Chondrocyte (in vitro differentiated cells): ENCODE data around the gene GLS. TPM values are rescaled to one million over a fixed set of nuclear protein-coding genes. Genes with fewer than 3 reads are reported as not detected.
A peak's percentile ranks its signal among the peaks of the same experiment; 100 is the strongest.

ENCODE experiments used
- DNase-seq: peaks from one replicate; pipeline ENCODE4 v3.0.0; 2021; ENCODE audit warnings: mixed read lengths, low spot score
- H3K27ac Mint-ChIP-seq: one replicate; pipeline ENCODE4 v1.8.0; 2021; ENCODE audit warnings: mild to moderate bottlenecking, moderate library complexity, mixed read lengths; ENCODE audit not compliant: unreplicated experiment
- H3K27me3 Mint-ChIP-seq: 2 replicates; pipeline ENCODE4 v1.8.0; 2021; ENCODE audit warnings: low read depth, mixed read lengths
- H3K36me3 Mint-ChIP-seq: 2 replicates; pipeline ENCODE4 v1.8.0; 2021; ENCODE audit warnings: low read depth, mixed read lengths
- H3K4me1 Mint-ChIP-seq: 2 replicates; pipeline ENCODE4 v1.8.0; 2021; ENCODE audit warnings: low read depth, mild to moderate bottlenecking, mixed read lengths
- H3K4me3 Mint-ChIP-seq: one replicate; pipeline ENCODE4 v1.8.0; 2021; ENCODE audit warnings: mild to moderate bottlenecking, moderate library complexity, mixed read lengths; ENCODE audit not compliant: unreplicated experiment
- H3K9me3 Mint-ChIP-seq: 2 replicates; pipeline ENCODE4 v1.8.0; 2021; ENCODE audit warnings: low read depth, mixed read lengths
- total RNA-seq: library from RNA; stranded (reverse); gene quantifications from 3 replicates; pipeline ENCODE4 v1.2.1, GENCODE V29; 2021
- TF ChIP-seq, protein P1 (sequence below): fragments of 200-600 bp; sonication (generic); IDR thresholded peaks from 2 replicates; pipeline ENCODE4 v1.5.0; 2021; ENCODE audit warnings: antibody characterized with exemption, mild to moderate bottlenecking, moderate library complexity

The GLS gene
- total RNA-seq, 1 donor from 2014 or later = 234 TPM

DNA sequence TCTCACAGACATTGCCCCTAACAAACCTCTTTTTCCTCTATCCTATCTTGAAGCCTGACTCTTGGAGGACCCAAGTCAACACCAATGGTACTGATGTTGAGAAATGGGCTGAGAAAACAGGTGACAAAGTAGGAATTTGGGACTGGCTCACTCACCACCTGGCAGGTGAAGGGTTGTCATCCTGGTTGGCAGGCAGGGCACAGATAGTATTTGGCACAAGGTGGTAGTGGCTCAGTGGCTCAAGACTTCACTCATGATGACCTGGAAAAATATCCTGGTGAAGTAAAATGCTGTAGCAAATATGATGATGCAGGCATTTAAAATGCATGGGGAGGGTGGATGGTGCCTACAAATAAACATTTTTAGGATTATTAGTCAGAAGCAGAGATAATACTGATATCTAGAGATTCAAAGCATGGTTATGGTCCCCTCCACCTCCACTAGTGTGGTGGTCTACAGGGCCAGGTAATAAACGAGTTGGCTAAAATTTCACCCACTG, 38.0 kb upstream of the GLS start:
- TF ChIP-seq, protein P1, sequence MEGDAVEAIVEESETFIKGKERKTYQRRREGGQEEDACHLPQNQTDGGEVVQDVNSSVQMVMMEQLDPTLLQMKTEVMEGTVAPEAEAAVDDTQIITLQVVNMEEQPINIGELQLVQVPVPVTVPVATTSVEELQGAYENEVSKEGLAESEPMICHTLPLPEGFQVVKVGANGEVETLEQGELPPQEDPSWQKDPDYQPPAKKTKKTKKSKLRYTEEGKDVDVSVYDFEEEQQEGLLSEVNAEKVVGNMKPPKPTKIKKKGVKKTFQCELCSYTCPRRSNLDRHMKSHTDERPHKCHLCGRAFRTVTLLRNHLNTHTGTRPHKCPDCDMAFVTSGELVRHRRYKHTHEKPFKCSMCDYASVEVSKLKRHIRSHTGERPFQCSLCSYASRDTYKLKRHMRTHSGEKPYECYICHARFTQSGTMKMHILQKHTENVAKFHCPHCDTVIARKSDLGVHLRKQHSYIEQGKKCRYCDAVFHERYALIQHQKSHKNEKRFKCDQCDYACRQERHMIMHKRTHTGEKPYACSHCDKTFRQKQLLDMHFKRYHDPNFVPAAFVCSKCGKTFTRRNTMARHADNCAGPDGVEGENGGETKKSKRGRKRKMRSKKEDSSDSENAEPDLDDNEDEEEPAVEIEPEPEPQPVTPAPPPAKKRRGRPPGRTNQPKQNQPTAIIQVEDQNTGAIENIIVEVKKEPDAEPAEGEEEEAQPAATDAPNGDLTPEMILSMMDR = no peak
- Mint-ChIP-seq H3K27me3 (no peaks in the 10 kb centered on the region), H3K4me3 (no peak overlapping the region), H3K27ac (peak overlapping the region; percentile 86), H3K9me3 (no peaks in the 10 kb centered on the region), H3K36me3 (no peaks in the 10 kb centered on the region), H3K4me1 (peaks cover 61% of the 10 kb centered on the region)
- DNase-seq = no peak

DNA sequence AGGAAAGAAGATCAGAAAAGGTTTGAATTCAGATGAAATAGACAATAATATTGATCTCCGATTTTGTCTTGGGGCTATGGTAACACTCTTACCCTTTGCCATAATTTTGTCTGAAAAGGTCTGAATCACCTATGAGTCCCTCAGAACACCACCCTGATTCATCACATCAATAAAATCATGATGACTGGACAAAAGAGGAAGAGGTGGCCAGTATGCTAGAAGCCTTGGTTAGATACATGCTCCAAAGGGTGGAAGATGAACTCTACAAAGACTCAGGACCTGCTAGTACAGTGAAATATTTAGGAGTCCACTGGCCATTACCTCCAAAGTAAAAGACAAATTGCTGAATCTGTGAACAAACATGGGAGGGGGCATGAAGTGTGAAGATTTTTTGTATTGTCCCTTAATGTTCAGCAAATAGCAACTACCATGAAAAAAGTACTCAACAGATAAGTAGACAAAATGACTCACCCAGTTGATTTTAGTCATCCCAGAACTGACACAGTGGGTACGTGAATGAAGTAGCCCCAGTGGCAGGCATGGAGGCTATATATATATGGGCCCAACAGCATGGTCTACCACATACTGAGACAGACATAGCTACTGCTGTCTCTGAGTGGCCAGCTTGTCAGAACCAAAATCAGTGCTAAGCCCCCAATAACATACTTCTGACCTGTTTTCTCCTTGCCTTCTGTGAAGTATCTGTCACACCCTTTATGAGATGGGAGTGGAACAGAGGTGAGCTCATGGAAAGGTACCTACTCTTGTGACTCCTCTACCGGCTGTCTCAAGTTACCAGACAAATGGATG, 36.5 kb upstream of the GLS start:
- Mint-ChIP-seq H3K4me3 (no peak overlapping the region), H3K9me3 (no peaks in the 10 kb centered on the region), H3K4me1 (peaks cover 54% of the 10 kb centered on the region), H3K27me3 (no peaks in the 10 kb centered on the region), H3K27ac (peak overlapping the region; percentile 81), H3K36me3 (no peaks in the 10 kb centered on the region)
- no peak for DNase-seq
- TF ChIP-seq, protein P1 = no peak

DNA sequence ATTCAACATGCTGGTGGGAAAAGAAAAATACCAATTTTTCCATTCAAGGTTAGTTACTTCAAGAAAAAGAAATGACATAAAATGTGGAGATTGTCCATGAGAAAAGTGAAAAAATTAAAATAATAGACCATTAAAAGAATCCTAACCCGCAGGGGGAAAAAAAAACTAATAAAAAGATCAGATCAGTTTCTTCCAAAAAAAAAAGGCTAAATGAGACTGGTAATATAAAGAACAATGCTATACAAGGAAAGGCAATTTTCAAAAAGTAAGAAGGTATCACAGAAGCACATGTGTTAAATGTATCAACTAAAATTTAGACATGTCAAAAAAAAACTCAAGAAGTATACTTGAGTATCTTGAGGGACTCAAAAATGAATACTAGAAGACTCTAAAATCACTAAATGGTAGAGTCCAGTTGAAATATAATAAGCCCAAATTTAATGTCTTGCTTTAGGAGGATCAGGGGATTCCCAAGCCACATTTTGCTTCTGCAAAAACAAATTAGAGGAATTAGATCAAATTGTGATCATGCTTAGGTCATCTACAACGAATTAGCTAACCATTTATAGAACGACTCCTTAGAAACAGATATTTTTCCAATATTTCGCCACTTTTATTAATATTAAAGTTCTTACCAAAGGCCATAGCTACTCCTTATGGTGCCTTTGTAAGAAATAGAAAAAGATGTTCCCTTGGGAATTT, 35.8 kb upstream of the GLS start:
- Mint-ChIP-seq H3K4me3 (no peak overlapping the region), H3K27ac (peak overlapping the region; percentile 81), H3K9me3 (no peaks in the 10 kb centered on the region), H3K4me1 (peaks cover 57% of the 10 kb centered on the region), H3K27me3 (no peaks in the 10 kb centered on the region), H3K36me3 (no peaks in the 10 kb centered on the region)
- TF ChIP-seq, protein P1 = no peak
- no peak for DNase-seq

DNA sequence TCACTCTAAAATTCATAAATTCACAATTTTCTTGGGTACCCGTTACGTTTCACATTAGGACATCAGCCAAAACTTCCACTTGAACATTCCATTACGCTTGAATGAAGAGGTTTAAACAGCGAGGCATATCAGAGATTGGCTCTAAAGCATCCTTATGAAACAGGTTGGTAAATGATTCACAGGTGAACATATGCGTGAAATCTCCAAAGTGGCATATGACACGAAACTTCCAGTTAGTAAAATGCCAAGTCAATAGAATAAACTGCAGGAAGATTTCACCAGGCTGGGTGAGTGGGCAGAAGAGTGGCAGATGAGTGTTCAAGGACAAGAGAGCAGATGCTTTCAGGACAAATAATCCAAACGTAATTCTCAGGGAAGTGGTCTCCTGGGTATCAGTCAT, 33.9 kb upstream of the GLS start:
- H3K9me3 Mint-ChIP-seq = no peaks in the 10 kb centered on the region
- H3K36me3 Mint-ChIP-seq = no peaks in the 10 kb centered on the region
- H3K4me1 Mint-ChIP-seq = peaks cover 45% of the 10 kb centered on the region
- DNase-seq = no peak
- TF ChIP-seq, protein P1 = no peak
- H3K27me3 Mint-ChIP-seq = no peaks in the 10 kb centered on the region
- no peak overlapping the region for H3K4me3 Mint-ChIP-seq
- H3K27ac Mint-ChIP-seq = no peak overlapping the region

DNA sequence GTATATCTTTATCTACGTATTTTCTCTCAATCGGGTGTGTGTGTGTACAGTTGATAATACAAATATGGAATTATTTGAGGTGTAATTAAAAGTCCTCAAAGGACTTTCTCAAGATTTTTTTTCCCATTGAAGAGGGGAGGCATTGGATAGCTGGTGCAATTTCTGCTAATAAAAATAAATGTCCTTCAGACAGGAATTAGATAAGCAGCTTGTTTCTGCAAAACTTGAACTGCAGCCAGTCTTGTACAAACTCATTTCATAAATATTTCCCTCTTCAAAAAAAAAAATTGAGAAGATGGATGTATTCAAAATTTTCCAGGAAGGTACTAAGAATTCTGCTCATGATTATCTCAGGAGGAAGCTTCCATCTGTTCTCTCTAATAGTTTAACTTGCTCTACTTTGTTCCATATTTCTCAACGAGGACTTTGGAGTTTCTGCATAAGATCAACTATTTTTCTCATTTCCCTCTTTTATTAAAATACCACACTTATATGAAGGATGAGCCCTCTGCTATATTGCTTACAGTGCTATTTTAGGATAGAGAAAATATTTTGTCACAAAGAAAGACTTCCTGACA, 33.0 kb upstream of the GLS start:
- TF ChIP-seq, protein P1 = no peak
- no peaks in the 10 kb centered on the region for H3K9me3 Mint-ChIP-seq
- no peak for DNase-seq
- H3K36me3 Mint-ChIP-seq = no peaks in the 10 kb centered on the region
- H3K27ac Mint-ChIP-seq = peak overlapping the region; percentile 46
- no peak overlapping the region for H3K4me3 Mint-ChIP-seq
- H3K4me1 Mint-ChIP-seq = peaks cover 36% of the 10 kb centered on the region
- no peaks in the 10 kb centered on the region for H3K27me3 Mint-ChIP-seq
